ENCODE data around the gene SNW1.
"Not testable (repeated sequence)": the region's sequence is repeated elsewhere in the genome, so short reads cannot be mapped to it uniquely, and the experiment has no call there.

Gene SNW1

GRCh38 chr14:77794357-77794756, 33.4 kb upstream of the SNW1 start:
- Histone ChIP-seq H2BK5ac (ENCODE audit: low read length) (no peak overlapping the region), H4K91ac (ENCODE audit: low read depth, low read length, poor library complexity) (no peak overlapping the region), H2BK120ac (ENCODE audit: low read depth, low read length) (no peak overlapping the region), H3K4me2 (ENCODE audit: insufficient read depth, low read length, poor library complexity, severe bottlenecking) (no peak overlapping the region), H3K9ac (ENCODE audit: low read depth, low read length, poor library complexity) (no peak overlapping the region), H2BK12ac (ENCODE audit: low read length) (no peak overlapping the region), H2AK5ac (ENCODE audit: low read depth, low read length) (no peak overlapping the region), H3K79me1 (ENCODE audit: low read depth, low read length) (no peaks in the 10 kb centered on the region), H3K36me3 (replicated peaks in 1 of 2; ENCODE audit: control insufficient read depth in 2 of 2, insufficient read depth in 2 of 2, low read length in 2 of 2) (no peaks in the 10 kb centered on the region), H3K14ac (ENCODE audit: low read length) (no peak overlapping the region), H3K23ac (ENCODE audit: low read depth, low read length, poor library complexity) (no peak overlapping the region), H3K9me3 (replicated peaks in 1 of 2; ENCODE audit: control insufficient read depth in 2 of 2, insufficient read depth in 1 of 2, low read depth in 1 of 2, low read length in 2 of 2) (no peaks in the 10 kb centered on the region), H3K4me1 (ENCODE audit: control insufficient read depth in 2 of 2, insufficient read depth in 1 of 2, low read depth in 1 of 2, low read length in 2 of 2) (peaks cover 0 to 2% of the 10 kb centered on the region in 2 donors), H3K18ac (ENCODE audit: low read length) (no peak overlapping the region), H4K8ac (ENCODE audit: low read depth, low read length) (no peak overlapping the region), H2BK15ac (ENCODE audit: low read length) (no peak overlapping the region), H3K4me3 (ENCODE audit: low read length in 2 of 2) (no peak overlapping the region), H3K27ac (replicated peaks; ENCODE audit: low read length) (no peak overlapping the region), H3K27me3 (ENCODE audit: control insufficient read depth in 3 of 3, insufficient read depth in 3 of 3, low read depth in 1 of 3, low read length in 3 of 3) (peaks cover 0 to 7% (median 0%) of the 10 kb centered on the region in 3 experiments), H3K4ac (ENCODE audit: low read length) (no peak overlapping the region), H2AFZ (ENCODE audit: low read length) (no peak overlapping the region)
- no peak for DNase-seq (ENCODE audit: low spot score)
- no CpG with 5 or more reads among the region's 4 CpGs for WGBS, 2 donors (ENCODE audit: extremely low coverage in 2 of 2, insufficient read length in 2 of 2, insufficient replicate concordance in 1 of 2)

GRCh38 chr14:77793255-77793654, 32.3 kb upstream of the SNW1 start:
- H3K79me1 ChIP-seq (ENCODE audit: low read depth, low read length); H3K23ac ChIP-seq (ENCODE audit: low read depth, low read length, poor library complexity); H4K91ac ChIP-seq (ENCODE audit: low read depth, low read length, poor library complexity); H3K9me3 ChIP-seq (replicated peaks in 1 of 2; ENCODE audit: control insufficient read depth in 2 of 2, insufficient read depth in 1 of 2, low read depth in 1 of 2, low read length in 2 of 2); H2AFZ ChIP-seq (ENCODE audit: low read length); H3K18ac ChIP-seq (ENCODE audit: low read length); H2BK12ac ChIP-seq (ENCODE audit: low read length); H2BK15ac ChIP-seq (ENCODE audit: low read length); H3K36me3 ChIP-seq (replicated peaks in 1 of 2; ENCODE audit: control insufficient read depth in 2 of 2, insufficient read depth in 2 of 2, low read length in 2 of 2); DNase-seq (ENCODE audit: low spot score); H4K8ac ChIP-seq (ENCODE audit: low read depth, low read length); H3K9ac ChIP-seq (ENCODE audit: low read depth, low read length, poor library complexity); H3K27me3 ChIP-seq (ENCODE audit: control insufficient read depth in 3 of 3, insufficient read depth in 3 of 3, low read depth in 1 of 3, low read length in 3 of 3); H3K4me1 ChIP-seq (ENCODE audit: control insufficient read depth in 2 of 2, insufficient read depth in 1 of 2, low read depth in 1 of 2, low read length in 2 of 2); H3K4me3 ChIP-seq (ENCODE audit: low read length in 2 of 2); H3K27ac ChIP-seq (replicated peaks; ENCODE audit: low read length); H3K14ac ChIP-seq (ENCODE audit: low read length); H2BK5ac ChIP-seq (ENCODE audit: low read length); H2BK120ac ChIP-seq (ENCODE audit: low read depth, low read length); H2AK5ac ChIP-seq (ENCODE audit: low read depth, low read length); H3K4ac ChIP-seq (ENCODE audit: low read length); H3K4me2 ChIP-seq (ENCODE audit: insufficient read depth, low read length, poor library complexity, severe bottlenecking): not testable (repeated sequence)
- WGBS, 2 donors (ENCODE audit: extremely low coverage in 2 of 2, insufficient read length in 2 of 2, insufficient replicate concordance in 1 of 2): no CpG with 5 or more reads among the region's 3 CpGs

- Histone ChIP-seq H3K18ac (ENCODE audit: low read length) (no peak overlapping the region), H2BK15ac (ENCODE audit: low read length) (no peak overlapping the region), H3K23ac (ENCODE audit: low read depth, low read length, poor library complexity) (no peak overlapping the region), H3K4ac (ENCODE audit: low read length) (no peak overlapping the region), H3K36me3 (replicated peaks in 1 of 2; ENCODE audit: control insufficient read depth in 2 of 2, insufficient read depth in 2 of 2, low read length in 2 of 2) (no peaks in the 10 kb centered on the region), H2BK5ac (ENCODE audit: low read length) (no peak overlapping the region), H3K9me3 (replicated peaks in 1 of 2; ENCODE audit: control insufficient read depth in 2 of 2, insufficient read depth in 1 of 2, low read depth in 1 of 2, low read length in 2 of 2) (no peaks in the 10 kb centered on the region), H2BK120ac (ENCODE audit: low read depth, low read length) (no peak overlapping the region), H3K14ac (ENCODE audit: low read length) (no peak overlapping the region), H4K8ac (ENCODE audit: low read depth, low read length) (no peak overlapping the region), H2BK12ac (ENCODE audit: low read length) (no peak overlapping the region), H3K4me3 (ENCODE audit: low read length in 2 of 2) (no peak overlapping the region), H3K9ac (ENCODE audit: low read depth, low read length, poor library complexity) (no peak overlapping the region), H3K27me3 (ENCODE audit: control insufficient read depth in 3 of 3, insufficient read depth in 3 of 3, low read depth in 1 of 3, low read length in 3 of 3) (peaks cover 0 to 9% (median 0%) of the 10 kb centered on the region in 3 experiments), H2AFZ (ENCODE audit: low read length) (no peak overlapping the region), H4K91ac (ENCODE audit: low read depth, low read length, poor library complexity) (no peak overlapping the region), H2AK5ac (ENCODE audit: low read depth, low read length) (no peak overlapping the region), H3K27ac (replicated peaks; ENCODE audit: low read length) (no peak overlapping the region), H3K4me2 (ENCODE audit: insufficient read depth, low read length, poor library complexity, severe bottlenecking) (no peak overlapping the region), H3K79me1 (ENCODE audit: low read depth, low read length) (no peaks in the 10 kb centered on the region), H3K4me1 (ENCODE audit: control insufficient read depth in 2 of 2, insufficient read depth in 1 of 2, low read depth in 1 of 2, low read length in 2 of 2) (peaks cover 0 to 2% of the 10 kb centered on the region in 2 donors)
- no CpG with 5 or more reads among the region's 1 CpG for WGBS, 2 donors (ENCODE audit: extremely low coverage in 2 of 2, insufficient read length in 2 of 2, insufficient replicate concordance in 1 of 2)
- DNase-seq (ENCODE audit: low spot score): no peak
Measured at GRCh38 chr14:77791225-77791600, 30.3 kb upstream of the SNW1 start.

GRCh38 chr14:77790566-77791224, 29.7 kb upstream of the SNW1 start:
- Histone ChIP-seq H3K18ac (ENCODE audit: low read length) (no peak overlapping the region), H3K79me1 (ENCODE audit: low read depth, low read length) (no peaks in the 10 kb centered on the region), H3K4me3 (ENCODE audit: low read length in 2 of 2) (no peak overlapping the region), H2BK5ac (ENCODE audit: low read length) (no peak overlapping the region), H2BK120ac (ENCODE audit: low read depth, low read length) (no peak overlapping the region), H2BK12ac (ENCODE audit: low read length) (no peak overlapping the region), H2AK5ac (ENCODE audit: low read depth, low read length) (no peak overlapping the region), H4K8ac (ENCODE audit: low read depth, low read length) (no peak overlapping the region), H2BK15ac (ENCODE audit: low read length) (no peak overlapping the region), H3K4me1 (ENCODE audit: control insufficient read depth in 2 of 2, insufficient read depth in 1 of 2, low read depth in 1 of 2, low read length in 2 of 2) (peaks cover 0 to 5% of the 10 kb centered on the region in 2 donors), H4K91ac (ENCODE audit: low read depth, low read length, poor library complexity) (no peak overlapping the region), H2AFZ (ENCODE audit: low read length) (no peak overlapping the region), H3K36me3 (replicated peaks in 1 of 2; ENCODE audit: control insufficient read depth in 2 of 2, insufficient read depth in 2 of 2, low read length in 2 of 2) (no peaks in the 10 kb centered on the region), H3K23ac (ENCODE audit: low read depth, low read length, poor library complexity) (no peak overlapping the region), H3K27ac (replicated peaks; ENCODE audit: low read length) (no peak overlapping the region), H3K14ac (ENCODE audit: low read length) (no peak overlapping the region), H3K27me3 (ENCODE audit: control insufficient read depth in 3 of 3, insufficient read depth in 3 of 3, low read depth in 1 of 3, low read length in 3 of 3) (peaks cover 0 to 9% (median 0%) of the 10 kb centered on the region in 3 experiments), H3K4ac (ENCODE audit: low read length) (no peak overlapping the region), H3K9me3 (replicated peaks in 1 of 2; ENCODE audit: control insufficient read depth in 2 of 2, insufficient read depth in 1 of 2, low read depth in 1 of 2, low read length in 2 of 2) (no peaks in the 10 kb centered on the region), H3K9ac (ENCODE audit: low read depth, low read length, poor library complexity) (no peak overlapping the region), H3K4me2 (ENCODE audit: insufficient read depth, low read length, poor library complexity, severe bottlenecking) (no peak overlapping the region)
- no CpG with 5 or more reads among the region's 6 CpGs for WGBS, 2 donors (ENCODE audit: extremely low coverage in 2 of 2, insufficient read length in 2 of 2, insufficient replicate concordance in 1 of 2)
- no peak for DNase-seq (ENCODE audit: low spot score)

Measured in neuronal stem cell (in vitro differentiated cells).